ENCODE results near the gene MED29. TPM values are rescaled to one million over a fixed set of nuclear protein-coding genes. Genes with fewer than 3 reads are reported as not detected.

Gene MED29
- total RNA-seq, 2 experiments from 2014 or later, result 28.3 to 31.3 TPM

GRCh38 chr19:39420769-39421168 is 29.6 kb downstream of the MED29 start:
- TF ChIP-seq EZH2phosphoT487 (IDR thresholded peaks at IDR 0.05; ENCODE audit: borderline replicate concordance, low read depth, low read length), result no peak
- TF ChIP-seq, protein P1, sequence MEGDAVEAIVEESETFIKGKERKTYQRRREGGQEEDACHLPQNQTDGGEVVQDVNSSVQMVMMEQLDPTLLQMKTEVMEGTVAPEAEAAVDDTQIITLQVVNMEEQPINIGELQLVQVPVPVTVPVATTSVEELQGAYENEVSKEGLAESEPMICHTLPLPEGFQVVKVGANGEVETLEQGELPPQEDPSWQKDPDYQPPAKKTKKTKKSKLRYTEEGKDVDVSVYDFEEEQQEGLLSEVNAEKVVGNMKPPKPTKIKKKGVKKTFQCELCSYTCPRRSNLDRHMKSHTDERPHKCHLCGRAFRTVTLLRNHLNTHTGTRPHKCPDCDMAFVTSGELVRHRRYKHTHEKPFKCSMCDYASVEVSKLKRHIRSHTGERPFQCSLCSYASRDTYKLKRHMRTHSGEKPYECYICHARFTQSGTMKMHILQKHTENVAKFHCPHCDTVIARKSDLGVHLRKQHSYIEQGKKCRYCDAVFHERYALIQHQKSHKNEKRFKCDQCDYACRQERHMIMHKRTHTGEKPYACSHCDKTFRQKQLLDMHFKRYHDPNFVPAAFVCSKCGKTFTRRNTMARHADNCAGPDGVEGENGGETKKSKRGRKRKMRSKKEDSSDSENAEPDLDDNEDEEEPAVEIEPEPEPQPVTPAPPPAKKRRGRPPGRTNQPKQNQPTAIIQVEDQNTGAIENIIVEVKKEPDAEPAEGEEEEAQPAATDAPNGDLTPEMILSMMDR (conservative IDR thresholded peaks at IDR 0.05; ENCODE audit: low read length), result no peak
- H3K9me3 ChIP-seq (ENCODE audit: low read length), result no peaks in the 10 kb centered on the region
- intact Hi-C loops (cut with micrococcal nuclease; ENCODE audit: unreplicated experiment), result no loop called here
- no peaks in the 10 kb centered on the region for H4K20me1 ChIP-seq (ENCODE audit: insufficient read depth, low read length)
- H3K79me2 ChIP-seq (ENCODE audit: insufficient read depth, low read depth, low read length), result no peaks in the 10 kb centered on the region
- H3K27ac ChIP-seq (ENCODE audit: low read depth, low read length, poor library complexity, severe bottlenecking), result no peak overlapping the region
- H3K4me2 ChIP-seq (ENCODE audit: low read length), result no peak overlapping the region
- no TSS peak for BruUV-seq (replicated peaks)
- no peaks in the 10 kb centered on the region for H3K9me2 ChIP-seq (ENCODE audit: insufficient read depth, low read length)
- peaks cover 59% of the 10 kb centered on the region for H3K36me3 ChIP-seq (ENCODE audit: insufficient read depth, low read length)
- CTCF ChIA-PET (ENCODE audit: unreplicated experiment), result interaction anchor here (0.6 kb wide), 1 partner anchor 22 kb away, joined by 3 read pairs; no protein-coding TSS in a partner anchor
- DNase-seq (ENCODE audit: low spot score), result no peak
- no peak overlapping the region for H2AFZ ChIP-seq (ENCODE audit: low read length)
- POLR2A ChIA-PET, result interaction anchor here (0.6 kb wide), 1 partner anchor 382 kb away, joined by 3 read pairs; no protein-coding TSS in a partner anchor
- H3K4me1 ChIP-seq (ENCODE audit: insufficient read depth, low read length, poor library complexity, severe bottlenecking), result no peaks in the 10 kb centered on the region
- H3K4me3 ChIP-seq (ENCODE audit: low read depth, low read length, poor library complexity, severe bottlenecking), result no peak overlapping the region

- DNase-seq (ENCODE audit: low spot score), result no peak
- Histone ChIP-seq H3K4me3 (ENCODE audit: low read depth, low read length, poor library complexity, severe bottlenecking) (no peak overlapping the region), H3K9me3 (ENCODE audit: low read length) (no peaks in the 10 kb centered on the region), H3K4me2 (ENCODE audit: low read length) (no peak overlapping the region), H2AFZ (ENCODE audit: low read length) (no peak overlapping the region), H3K36me3 (ENCODE audit: insufficient read depth, low read length) (peaks cover 52% of the 10 kb centered on the region), H3K4me1 (ENCODE audit: insufficient read depth, low read length, poor library complexity, severe bottlenecking) (no peaks in the 10 kb centered on the region), H3K9me2 (ENCODE audit: insufficient read depth, low read length) (no peaks in the 10 kb centered on the region), H3K79me2 (ENCODE audit: insufficient read depth, low read depth, low read length) (no peaks in the 10 kb centered on the region), H4K20me1 (ENCODE audit: insufficient read depth, low read length) (no peaks in the 10 kb centered on the region; the same call in 1 of the 2 replicates), H3K27ac (ENCODE audit: low read depth, low read length, poor library complexity, severe bottlenecking) (no peak overlapping the region)
- ChIA-PET CTCF (ENCODE audit: unreplicated experiment) (no interaction called here), POLR2A (no interaction called here)
- no peak for TF ChIP-seq EZH2phosphoT487 (IDR thresholded peaks at IDR 0.05; ENCODE audit: borderline replicate concordance, low read depth, low read length)
- TF ChIP-seq, protein P1 (conservative IDR thresholded peaks at IDR 0.05; ENCODE audit: low read length), result no peak
- BruUV-seq (replicated peaks), result no TSS peak
- intact Hi-C loops (cut with micrococcal nuclease; ENCODE audit: unreplicated experiment), result no loop called here
Observed at GRCh38 chr19:39422020-39422419, 30.8 kb downstream of the MED29 start.

GRCh38 chr19:39423258-39424086 is 32.3 kb downstream of the MED29 start:
- Histone ChIP-seq H4K20me1 (ENCODE audit: insufficient read depth, low read length) (no peaks in the 10 kb centered on the region; the same call in 1 of the 2 replicates), H3K4me1 (ENCODE audit: insufficient read depth, low read length, poor library complexity, severe bottlenecking) (no peaks in the 10 kb centered on the region), H3K27ac (ENCODE audit: low read depth, low read length, poor library complexity, severe bottlenecking) (no peak overlapping the region), H3K4me3 (ENCODE audit: low read depth, low read length, poor library complexity, severe bottlenecking) (no peak overlapping the region), H3K36me3 (ENCODE audit: insufficient read depth, low read length) (peaks cover 47% of the 10 kb centered on the region), H2AFZ (ENCODE audit: low read length) (no peak overlapping the region), H3K9me2 (ENCODE audit: insufficient read depth, low read length) (no peaks in the 10 kb centered on the region), H3K9me3 (ENCODE audit: low read length) (no peaks in the 10 kb centered on the region), H3K79me2 (ENCODE audit: insufficient read depth, low read depth, low read length) (no peaks in the 10 kb centered on the region), H3K4me2 (ENCODE audit: low read length) (no peak overlapping the region)
- ChIA-PET POLR2A (no interaction called here), CTCF (ENCODE audit: unreplicated experiment) (no interaction called here)
- no peak for DNase-seq (ENCODE audit: low spot score)
- TF ChIP-seq, protein P1 (conservative IDR thresholded peaks at IDR 0.05; ENCODE audit: low read length), result no peak
- no peak for TF ChIP-seq EZH2phosphoT487 (IDR thresholded peaks at IDR 0.05; ENCODE audit: borderline replicate concordance, low read depth, low read length)
- no TSS peak for BruUV-seq (replicated peaks)
- intact Hi-C loops (cut with micrococcal nuclease; ENCODE audit: unreplicated experiment), result no loop called here
